ENCODE data around the gene SLC30A1. TPM values are rescaled to one million over a fixed set of nuclear protein-coding genes. Genes with fewer than 3 reads are reported as not detected.

SLC30A1 gene
- total and polyA plus RNA-seq, 9 donors: 7.4 to 23.4 (median 18.9) TPM

DNA sequence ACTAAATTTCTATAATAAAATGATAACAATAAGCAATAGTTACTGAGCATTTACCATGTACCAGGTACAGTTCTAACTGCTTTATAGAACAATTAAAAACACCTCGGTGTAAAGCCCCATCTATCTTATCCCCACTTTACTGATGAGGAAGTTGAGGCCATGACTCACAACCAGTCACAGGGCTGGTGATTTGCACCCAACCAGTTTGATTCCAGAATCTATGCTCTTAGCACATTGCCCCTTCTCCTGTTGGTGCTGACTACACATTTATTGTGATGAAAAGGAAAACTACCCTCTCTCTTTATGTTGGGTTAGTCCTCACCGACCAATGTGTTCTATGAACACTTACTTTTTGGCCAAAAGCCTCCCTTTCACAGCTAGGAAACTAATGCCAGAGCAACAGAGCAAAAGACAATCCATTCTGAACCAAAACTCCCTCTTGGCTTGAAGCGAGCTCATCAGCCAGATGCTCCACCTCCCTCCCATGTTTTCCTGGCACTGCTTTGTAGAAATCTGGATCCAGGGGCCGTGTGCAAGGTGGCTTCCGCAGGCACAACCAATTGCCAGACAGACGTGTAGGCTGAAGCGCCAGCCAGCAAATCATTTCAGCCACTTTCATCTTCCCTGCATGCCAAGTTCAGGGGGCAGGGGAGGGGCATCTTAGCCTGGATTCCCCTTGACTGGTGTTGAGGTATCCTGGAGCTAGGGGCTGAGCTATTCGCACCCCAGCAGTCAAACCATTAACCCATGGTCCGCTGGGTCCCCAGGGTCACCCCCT lies 32.0 kb upstream of the SLC30A1 start:
- H3K27ac ChIP-seq: peak overlapping the region in 1 of 2 donors; percentile 2
- H3K4me1 ChIP-seq (ENCODE audit: insufficient read depth): peaks cover 5% of the 10 kb centered on the region
- H3K36me3 ChIP-seq: no peaks in the 10 kb centered on the region
- intact Hi-C loops (cut with DNase I): no loop called here
- 24 to 27% (median 25%) methylated on average over 8 to 9 of the region's 9 CpGs for WGBS, 3 donors
- H3K9me3 ChIP-seq: no peaks in the 10 kb centered on the region
- peak in 4 of 5 donors; percentile 50 to 71 (median 60) for DNase-seq
- no peaks in the 10 kb centered on the region for H3K27me3 ChIP-seq
- H3K4me3 ChIP-seq: no peak overlapping the region
- no peak for TF ChIP-seq POLR2A (IDR thresholded peaks at IDR 0.05)
- TF ChIP-seq, protein P1, sequence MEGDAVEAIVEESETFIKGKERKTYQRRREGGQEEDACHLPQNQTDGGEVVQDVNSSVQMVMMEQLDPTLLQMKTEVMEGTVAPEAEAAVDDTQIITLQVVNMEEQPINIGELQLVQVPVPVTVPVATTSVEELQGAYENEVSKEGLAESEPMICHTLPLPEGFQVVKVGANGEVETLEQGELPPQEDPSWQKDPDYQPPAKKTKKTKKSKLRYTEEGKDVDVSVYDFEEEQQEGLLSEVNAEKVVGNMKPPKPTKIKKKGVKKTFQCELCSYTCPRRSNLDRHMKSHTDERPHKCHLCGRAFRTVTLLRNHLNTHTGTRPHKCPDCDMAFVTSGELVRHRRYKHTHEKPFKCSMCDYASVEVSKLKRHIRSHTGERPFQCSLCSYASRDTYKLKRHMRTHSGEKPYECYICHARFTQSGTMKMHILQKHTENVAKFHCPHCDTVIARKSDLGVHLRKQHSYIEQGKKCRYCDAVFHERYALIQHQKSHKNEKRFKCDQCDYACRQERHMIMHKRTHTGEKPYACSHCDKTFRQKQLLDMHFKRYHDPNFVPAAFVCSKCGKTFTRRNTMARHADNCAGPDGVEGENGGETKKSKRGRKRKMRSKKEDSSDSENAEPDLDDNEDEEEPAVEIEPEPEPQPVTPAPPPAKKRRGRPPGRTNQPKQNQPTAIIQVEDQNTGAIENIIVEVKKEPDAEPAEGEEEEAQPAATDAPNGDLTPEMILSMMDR (IDR thresholded peaks at IDR 0.05): no peak
- no peak for TF ChIP-seq EP300 (IDR thresholded peaks at IDR 0.05)

DNA sequence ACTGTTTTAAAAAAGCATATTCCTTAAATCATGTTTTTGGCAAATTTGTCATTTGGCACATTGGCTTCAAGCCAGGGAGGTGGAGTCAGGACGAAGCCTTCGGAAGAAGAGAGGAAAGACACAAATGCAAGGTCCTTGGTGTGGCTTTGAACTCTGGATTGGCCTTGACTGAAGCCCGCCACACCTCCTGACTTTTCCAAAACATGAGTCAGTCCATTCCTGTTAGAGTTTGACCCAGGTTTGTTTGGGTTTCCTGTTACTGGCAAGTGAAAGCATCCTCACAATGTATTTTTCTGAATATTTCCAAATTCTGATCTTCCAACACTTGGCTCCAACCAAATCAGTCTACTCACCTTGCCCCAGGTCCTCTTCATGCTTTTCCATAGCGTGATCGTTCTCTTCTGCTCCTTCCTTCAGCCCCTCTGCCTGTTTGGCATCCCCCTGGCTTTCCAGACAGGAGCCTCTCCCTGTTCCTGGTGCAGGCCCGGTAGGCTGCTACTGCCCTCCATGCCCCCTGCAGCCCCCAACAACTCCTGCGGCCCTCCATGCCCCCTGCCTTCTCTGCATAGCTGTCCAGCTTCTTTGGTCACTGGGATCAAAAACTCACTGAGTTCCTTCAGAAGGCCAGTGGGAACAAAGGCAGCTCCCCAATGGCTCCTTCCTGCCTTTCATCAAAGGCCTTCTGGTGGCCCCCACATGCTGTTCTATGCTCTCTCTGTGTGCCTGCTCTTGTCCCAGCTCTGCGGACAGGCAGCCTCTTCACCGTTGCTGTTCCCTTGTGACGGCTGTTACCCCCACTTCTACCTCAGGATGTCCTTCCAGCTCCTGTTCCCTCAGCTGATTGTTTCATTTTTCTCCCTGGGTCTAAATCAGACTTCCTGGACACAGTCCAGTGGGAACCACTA lies 30.4 kb upstream of the SLC30A1 start:
- TF ChIP-seq POLR2A (IDR thresholded peaks at IDR 0.05): no peak
- TF ChIP-seq, protein P1 (IDR thresholded peaks at IDR 0.05): no peak
- TF ChIP-seq EP300 (IDR thresholded peaks at IDR 0.05): no peak
- no peaks in the 10 kb centered on the region for H3K9me3 ChIP-seq
- no peaks in the 10 kb centered on the region for H3K27me3 ChIP-seq
- H3K4me3 ChIP-seq: no peak overlapping the region
- WGBS, 3 donors: 46 to 62% (median 48%) methylated on average over 9 to 10 of the region's 10 CpGs
- no peaks in the 10 kb centered on the region for H3K36me3 ChIP-seq
- DNase-seq: peak in 3 of 5 donors; percentile 50 to 63 (median 56)
- intact Hi-C loops (cut with DNase I): no loop called here
- peaks cover 5% of the 10 kb centered on the region for H3K4me1 ChIP-seq (ENCODE audit: insufficient read depth)
- no peak overlapping the region for H3K27ac ChIP-seq

DNA sequence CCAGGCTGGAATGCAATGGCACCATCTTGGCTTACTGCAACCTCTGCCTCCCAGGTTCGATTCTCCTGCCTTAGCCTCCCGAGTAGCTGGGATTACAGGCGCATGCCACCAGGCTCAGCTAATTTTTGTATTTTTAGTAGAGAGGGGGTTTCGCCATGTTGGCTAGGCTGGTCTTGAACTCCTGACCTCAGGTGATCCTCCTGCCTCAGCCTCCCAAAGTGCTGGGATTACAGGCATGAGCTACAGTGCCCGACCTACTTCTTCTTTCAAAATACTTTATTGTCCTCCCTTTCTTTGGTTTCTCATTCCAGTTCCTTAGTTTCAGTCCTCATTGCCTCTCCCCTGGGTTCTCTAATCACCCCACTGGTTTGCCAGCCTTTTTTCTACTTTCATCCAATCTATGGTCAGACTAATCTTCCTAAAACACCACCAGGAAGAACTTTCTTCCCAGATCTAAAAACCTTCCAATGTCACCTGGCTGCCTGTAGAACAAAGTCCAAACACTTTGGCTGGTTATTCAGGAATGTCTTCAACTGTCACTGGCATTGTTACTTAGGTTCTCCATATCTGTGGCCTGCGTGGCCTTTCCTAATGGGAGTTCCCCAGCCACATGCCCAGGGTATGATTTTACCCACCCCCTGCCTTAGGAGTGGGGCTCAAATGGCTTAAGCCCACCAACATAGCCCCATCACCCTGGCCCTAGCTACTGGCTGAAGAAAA lies 29.0 kb upstream of the SLC30A1 start:
- intact Hi-C loops (cut with DNase I): no loop called here
- no peak for DNase-seq
- H3K27me3 ChIP-seq: no peaks in the 10 kb centered on the region
- no peak overlapping the region for H3K27ac ChIP-seq
- no peaks in the 10 kb centered on the region for H3K36me3 ChIP-seq
- no peak overlapping the region for H3K4me3 ChIP-seq
- H3K9me3 ChIP-seq: no peaks in the 10 kb centered on the region
- WGBS, 3 donors: 74 to 92% (median 87%) methylated on average over 6 of the region's 6 CpGs
- TF ChIP-seq EP300 (IDR thresholded peaks at IDR 0.05): no peak
- TF ChIP-seq POLR2A (IDR thresholded peaks at IDR 0.05): no peak
- TF ChIP-seq, protein P1 (IDR thresholded peaks at IDR 0.05): no peak
- H3K4me1 ChIP-seq (ENCODE audit: insufficient read depth): peaks cover 5% of the 10 kb centered on the region

Measured in ovary (tissue), 9 donors.